H1 (cell line): ENCODE measurements around the gene SLC13A4. TPM values are rescaled to one million over a fixed set of nuclear protein-coding genes. Genes with fewer than 3 reads are reported as not detected.
A peak's percentile ranks its signal among the peaks of the same experiment; 100 is the strongest.

Experiments
- ASH2L ChIP-seq: fragments of 200-600, 300-600 bp; sonication (generic); IDR thresholded peaks from one replicate; pipeline ENCODE4 v1.7.1; 2017; ENCODE audit warnings: low read length
- BRCA1 ChIP-seq: IDR thresholded peaks from 2 replicates; pipeline ENCODE4 v1.6.1; 2012; ENCODE audit warnings: low read depth, low read length, improper control_type of control experiment
- EP300 ChIP-seq, 2 experiments: IDR thresholded peaks; 1 replicate in 1 of 2; 2 replicates in 1 of 2; pipeline ENCODE4 v1.6.1; 2011 to 2012; ENCODE audit warnings: low read depth in 2 of 2, low read length in 2 of 2, mild to moderate bottlenecking in 2 of 2, borderline replicate concordance in 1 of 2, inconsistent platforms in 1 of 2, moderate library complexity in 1 of 2
- GABPA ChIP-seq: IDR thresholded peaks from 2 replicates; pipeline ENCODE4 v1.6.1; 2011; ENCODE audit warnings: mild to moderate bottlenecking, low read length, moderate library complexity, borderline replicate concordance; ENCODE audit not compliant: insufficient read depth
- HDAC6 ChIP-seq: IDR thresholded peaks from one replicate; pipeline ENCODE4 v1.7.1; 2012; ENCODE audit warnings: low read depth, mild to moderate bottlenecking, inconsistent platforms, low read length, moderate library complexity
- KDM1A ChIP-seq: fragments of 200-600, 300-600 bp; sonication (generic); IDR thresholded peaks from 2 replicates; pipeline ENCODE4 v1.7.1; 2016; ENCODE audit warnings: mild to moderate bottlenecking, low read length, borderline replicate concordance
- KDM4A ChIP-seq: IDR thresholded peaks from one replicate; pipeline ENCODE4 v1.7.1; 2012; ENCODE audit warnings: low read depth, mild to moderate bottlenecking, moderate library complexity, low read length, inconsistent platforms; ENCODE audit not compliant: severe bottlenecking
- KDM5A ChIP-seq: fragments of 200-600 bp; IDR thresholded peaks from 2 replicates; pipeline ENCODE4 v1.7.1; 2012; ENCODE audit warnings: mild to moderate bottlenecking, low read length, inconsistent platforms, mixed read lengths
- PHF8 ChIP-seq: fragments of 200-600 bp; sonication (generic); conservative IDR thresholded peaks from 2 replicates; pipeline ENCODE4 v1.7.1; 2012; ENCODE audit warnings: low read depth, mild to moderate bottlenecking, inconsistent platforms, low read length, moderate library complexity
- POU5F1 ChIP-seq: IDR thresholded peaks from 2 replicates; pipeline ENCODE4 v1.6.1; 2011; ENCODE audit warnings: low read depth, mild to moderate bottlenecking, low read length, moderate library complexity
- RXRA ChIP-seq: IDR thresholded peaks from 2 replicates; pipeline ENCODE4 v1.6.1; 2011; ENCODE audit warnings: low read depth, mild to moderate bottlenecking, low read length, moderate library complexity; ENCODE audit not compliant: insufficient read depth
- SAP30 ChIP-seq: fragments of 300-600 bp; sonication (generic); IDR thresholded peaks from 2 replicates; pipeline ENCODE4 v1.7.1; 2012; ENCODE audit warnings: low read length, moderate library complexity, mild to moderate bottlenecking, inconsistent platforms; ENCODE audit not compliant: insufficient read depth, insufficient replicate concordance
- SIN3A ChIP-seq, 2 experiments: IDR thresholded peaks in 1 of 2; conservative IDR thresholded peaks in 1 of 2; 2 replicates each; pipeline ENCODE4 v1.6.1; 2011 to 2012; ENCODE audit warnings: low read length in 2 of 2, improper control_type of control experiment in 1 of 2, low read depth in 1 of 2, mild to moderate bottlenecking in 1 of 2
- SIX5 ChIP-seq: IDR thresholded peaks from 2 replicates; pipeline ENCODE4 v1.6.1; 2011; ENCODE audit warnings: mild to moderate bottlenecking, low read depth, low read length
- SP1 ChIP-seq: IDR thresholded peaks from 2 replicates; pipeline ENCODE4 v1.6.1; 2011; ENCODE audit warnings: low read depth, low read length
- SP2 ChIP-seq: IDR thresholded peaks from 2 replicates; pipeline ENCODE4 v1.6.1; 2012; ENCODE audit warnings: mild to moderate bottlenecking, low read length, inconsistent platforms
- TAF7 ChIP-seq: optimal IDR thresholded peaks from 2 replicates; pipeline ENCODE3; 2011; ENCODE audit warnings: low read depth, mild to moderate bottlenecking, inconsistent platforms, low read length, moderate library complexity, borderline replicate concordance
- TEAD4 ChIP-seq: IDR thresholded peaks from 2 replicates; pipeline ENCODE4 v1.6.1; 2012; ENCODE audit warnings: low read depth, low read length, inconsistent platforms, mixed read lengths
- polyA plus RNA-seq, 7 experiments: library from polyadenylated mRNA; depleted of rRNA in 3 of 7; stranded (reverse) in 5 of 7; unstranded in 2 of 7; fragments of >200 nt in 5 of 7; fragments of 200-250 nt in 2 of 7; gene quantifications; 1 replicate in 5 of 7; 2 replicates in 1 of 7; 4 replicates in 1 of 7; pipeline versions ENCODE4 v1.2.1 to v1.2.3, GENCODE V29; 2011 to 2013; ENCODE audit warnings: missing spikeins in 2 of 7, mixed read lengths in 2 of 7
- total RNA-seq: library from RNA; stranded (reverse); fragmentation: NEBNext Ultra II Directional; extraction: Animal tissue kit (Norgen Biotek cat#: 25700); gene quantifications from 2 replicates; pipeline ENCODE4 v1.2.1, GENCODE V29; 2021
- TF ChIP-seq, protein P1 (sequence below), 3 experiments: IDR thresholded peaks; 1 replicate in 2 of 3; 2 replicates in 1 of 3; pipeline versions ENCODE4 v1.5.1 to v1.6.1; 2011; ENCODE audit warnings: low read length in 3 of 3, mild to moderate bottlenecking in 3 of 3, inconsistent platforms in 2 of 3, low read depth in 1 of 3, moderate library complexity in 1 of 3; ENCODE audit not compliant: insufficient read depth in 1 of 3; ENCODE audit errors: control extremely low read depth in 1 of 3

The SLC13A4 gene
- total and polyA plus RNA-seq, 2 of the 8 experiments (the other 6 are each of a cell fraction or from before 2014, with no cell fraction given), result 3.9 to 7.5 TPM

DNA sequence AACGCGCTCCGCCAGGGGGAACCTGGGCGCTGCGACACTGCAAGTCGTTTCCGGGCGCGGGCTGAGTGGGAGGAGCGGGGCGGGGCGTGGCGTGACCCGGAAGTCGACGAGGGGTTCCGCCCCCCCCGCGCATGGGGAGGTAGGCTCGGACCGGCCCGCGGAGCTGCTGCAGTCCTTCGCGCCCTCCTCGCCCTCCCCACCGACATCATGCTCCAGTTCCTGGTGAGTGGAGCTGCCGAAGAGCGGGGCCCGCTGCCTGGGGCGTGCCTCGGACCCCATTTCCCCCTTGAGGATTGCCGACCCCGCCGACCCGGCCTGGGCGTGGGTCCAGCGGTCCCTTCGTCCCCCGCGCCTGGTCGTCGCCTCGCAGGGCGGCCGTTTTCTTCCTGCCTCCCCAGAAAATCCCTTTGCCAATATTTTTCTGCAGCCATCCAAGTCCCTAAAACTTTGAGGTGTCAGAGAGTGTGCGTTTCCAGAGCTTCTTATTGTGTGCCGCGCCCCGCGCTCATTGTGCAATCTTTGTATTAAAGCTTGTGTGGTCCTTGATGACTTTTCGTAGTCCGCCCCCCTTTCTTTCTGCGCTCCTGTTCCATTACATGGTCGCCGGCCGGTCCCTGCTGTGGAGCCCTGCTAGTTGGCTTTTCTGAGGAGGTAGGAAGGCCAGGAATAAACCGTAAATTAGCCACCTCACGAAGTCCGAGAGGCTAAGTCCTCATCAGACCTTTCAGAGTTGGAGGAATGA is 65.4 kb downstream of the SLC13A4 start, which contains the start of gene STMP1 (continued):
- TF ChIP-seq PHF8 (peak; percentile 99), KDM5A (no peak; the same call in 1 of the 2 replicates), SP2 (no peak), ASH2L (peak; percentile 99), POU5F1 (no peak), BRCA1 (no peak), SP1 (peak; percentile 25; the same call in 1 of the 2 replicates), TAF7 (no peak), HDAC6 (no peak), SIN3A (conservative IDR thresholded peaks at IDR 0.05 in 1 of 2, IDR thresholded peaks at IDR 0.05 in 1 of 2; ENCODE audit: low read depth in 1 of 2, low read length in 2 of 2) (peak in 1 of 2 experiments; percentile 79; a peak in 2 of 4 replicates), KDM4A (peak; percentile 69), GABPA (peak; percentile 92), SAP30 (peak; percentile 55), RXRA (no peak), SIX5 (no peak), TEAD4 (peak; percentile 10; the same call in 1 of the 2 replicates), EP300 (IDR thresholded peaks at IDR 0.05; ENCODE audit: borderline replicate concordance in 1 of 2, low read depth in 2 of 2, low read length in 2 of 2) (no peak), KDM1A (no peak)
- TF ChIP-seq, protein P1, sequence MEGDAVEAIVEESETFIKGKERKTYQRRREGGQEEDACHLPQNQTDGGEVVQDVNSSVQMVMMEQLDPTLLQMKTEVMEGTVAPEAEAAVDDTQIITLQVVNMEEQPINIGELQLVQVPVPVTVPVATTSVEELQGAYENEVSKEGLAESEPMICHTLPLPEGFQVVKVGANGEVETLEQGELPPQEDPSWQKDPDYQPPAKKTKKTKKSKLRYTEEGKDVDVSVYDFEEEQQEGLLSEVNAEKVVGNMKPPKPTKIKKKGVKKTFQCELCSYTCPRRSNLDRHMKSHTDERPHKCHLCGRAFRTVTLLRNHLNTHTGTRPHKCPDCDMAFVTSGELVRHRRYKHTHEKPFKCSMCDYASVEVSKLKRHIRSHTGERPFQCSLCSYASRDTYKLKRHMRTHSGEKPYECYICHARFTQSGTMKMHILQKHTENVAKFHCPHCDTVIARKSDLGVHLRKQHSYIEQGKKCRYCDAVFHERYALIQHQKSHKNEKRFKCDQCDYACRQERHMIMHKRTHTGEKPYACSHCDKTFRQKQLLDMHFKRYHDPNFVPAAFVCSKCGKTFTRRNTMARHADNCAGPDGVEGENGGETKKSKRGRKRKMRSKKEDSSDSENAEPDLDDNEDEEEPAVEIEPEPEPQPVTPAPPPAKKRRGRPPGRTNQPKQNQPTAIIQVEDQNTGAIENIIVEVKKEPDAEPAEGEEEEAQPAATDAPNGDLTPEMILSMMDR (IDR thresholded peaks at IDR 0.05; ENCODE audit: control extremely low read depth in 1 of 3, insufficient read depth in 1 of 3, low read depth in 1 of 3, low read length in 3 of 3), result peak; percentile 48 to 72 (median 67); a peak in 3 of 4 replicates
